SK-N-SH treated with all-trans-retinoic acid at 6 μM for 48 hours (cell line): ENCODE results near the gene KIF1C.

Experiments used
- ARNTL ChIP-seq: fragments of 450-650 bp; formaldehyde crosslinking; IDR thresholded peaks from 2 replicates; pipeline ENCODE4 v1.5.0; 2020; ENCODE audit warnings: low read depth, mild to moderate bottlenecking, moderate library complexity, borderline replicate concordance
- CREB5 ChIP-seq: fragments of 250-450 bp; sonication (Bioruptor Pico); IDR thresholded peaks from 2 replicates; pipeline ENCODE4 v1.5.1; 2020; ENCODE audit warnings: low read depth, mild to moderate bottlenecking, moderate library complexity
- CSRNP3 ChIP-seq: fragments of 250-450 bp; sonication (Bioruptor Pico); IDR thresholded peaks from 2 replicates; pipeline ENCODE4 v1.5.1; 2021; ENCODE audit warnings: mild to moderate bottlenecking, moderate library complexity
- GLIS3 ChIP-seq: fragments of 250-450 bp; sonication (Bioruptor Pico); IDR thresholded peaks from 2 replicates; pipeline ENCODE4 v1.5.0; 2020; ENCODE audit warnings: mild to moderate bottlenecking, moderate library complexity
- PATZ1 ChIP-seq: fragments of 250-450 bp; sonication (Bioruptor Pico); IDR thresholded peaks from 2 replicates; pipeline ENCODE4 v1.8.0; 2020; ENCODE audit warnings: mild to moderate bottlenecking, moderate library complexity, borderline replicate concordance
- PPARA ChIP-seq: fragments of 250-450 bp; sonication (Bioruptor Pico); IDR thresholded peaks from 2 replicates; pipeline ENCODE4 v1.5.0; 2020; ENCODE audit warnings: mild to moderate bottlenecking, borderline replicate concordance
- SNAI2 ChIP-seq: fragments of 250-450 bp; sonication (Bioruptor Pico); IDR thresholded peaks from 2 replicates; pipeline ENCODE4 v1.5.0; 2020; ENCODE audit warnings: mild to moderate bottlenecking, moderate library complexity
- ZNF8 ChIP-seq: fragments of 450-650 bp; formaldehyde crosslinking; IDR thresholded peaks from 2 replicates; pipeline ENCODE4 v1.5.0; 2020; ENCODE audit warnings: mild to moderate bottlenecking, moderate library complexity

- TF ChIP-seq PATZ1 (CRISPR knock-in tag) (no peak), SNAI2 (CRISPR knock-in tag) (no peak), CREB5 (no peak), ARNTL (CRISPR knock-in tag) (no peak), GLIS3 (CRISPR knock-in tag) (no peak), CSRNP3 (CRISPR knock-in tag) (no peak), ZNF8 (CRISPR knock-in tag) (no peak), PPARA (CRISPR knock-in tag) (no peak)
Measured at GRCh38 chr17:4956493-4957061, 41.2 kb upstream of the KIF1C start.
